Measurements from ENCODE around the gene WDR49. TPM values are rescaled to one million over a fixed set of nuclear protein-coding genes. Genes with fewer than 3 reads are reported as not detected.

WDR49 gene
- total RNA-seq, result 2.2 TPM

- Histone ChIP-seq H3K4me1 (no peaks in the 10 kb centered on the region), H3K36me3 (no peaks in the 10 kb centered on the region), H3K9me3 (no peaks in the 10 kb centered on the region), H3K27me3 (no peaks in the 10 kb centered on the region), H3K4me3 (no peak within 1 kb of the TSS), H3K27ac (no peak within 1 kb of the TSS)
- no peak for DNase-seq (ENCODE audit: extremely low spot score in 2 of 2)
- intact Hi-C loops (cut with DNase I), result no loop called here
- no peak for TF ChIP-seq CTCF (IDR thresholded peaks at IDR 0.05)
- no peak for TF ChIP-seq POLR2AphosphoS5 (IDR thresholded peaks at IDR 0.05; ENCODE audit: insufficient read depth in 1 of 2, low read depth in 1 of 2)
- no peak for TF ChIP-seq POLR2A (IDR thresholded peaks at IDR 0.05)
Measured at GRCh38 chr3:167653760-167654159, at the start of gene WDR49. TSS of gene WDR49 (minus strand) at chr3:167653942. CDS start at chr3:167653425, 517 bp downstream.

- Histone ChIP-seq H3K27me3 (no peaks in the 10 kb centered on the region), H3K9me3 (no peaks in the 10 kb centered on the region), H3K4me1 (peaks cover 5% of the 10 kb centered on the region), H3K27ac (no peak overlapping the region), H3K36me3 (no peaks in the 10 kb centered on the region), H3K4me3 (no peak overlapping the region)
- TF ChIP-seq POLR2A (IDR thresholded peaks at IDR 0.05), result no peak
- no peak for TF ChIP-seq CTCF (IDR thresholded peaks at IDR 0.05)
- TF ChIP-seq POLR2AphosphoS5 (IDR thresholded peaks at IDR 0.05; ENCODE audit: insufficient read depth in 1 of 2, low read depth in 1 of 2), result no peak
- intact Hi-C loops (cut with DNase I), result no loop called here
- no peak for DNase-seq (ENCODE audit: extremely low spot score in 2 of 2)
Measured at GRCh38 chr3:167700926-167701325, 47.2 kb upstream of the WDR49 start.

GRCh38 chr3:167700046-167700445, 46.3 kb upstream of the WDR49 start:
- Histone ChIP-seq H3K27me3 (no peaks in the 10 kb centered on the region), H3K36me3 (peaks cover 0 to 7% of the 10 kb centered on the region in 2 donors), H3K27ac (no peak overlapping the region), H3K4me3 (no peak overlapping the region), H3K9me3 (no peaks in the 10 kb centered on the region), H3K4me1 (no peaks in the 10 kb centered on the region)
- no peak for DNase-seq (ENCODE audit: extremely low spot score in 2 of 2)
- intact Hi-C loops (cut with DNase I), result no loop called here
- TF ChIP-seq POLR2A (IDR thresholded peaks at IDR 0.05), result no peak
- TF ChIP-seq CTCF (IDR thresholded peaks at IDR 0.05), result no peak
- TF ChIP-seq POLR2AphosphoS5 (IDR thresholded peaks at IDR 0.05; ENCODE audit: insufficient read depth in 1 of 2, low read depth in 1 of 2), result no peak

- peaks cover 0 to 27% of the 10 kb centered on the region in 2 donors for H3K36me3 ChIP-seq
- H3K27me3 ChIP-seq, result no peaks in the 10 kb centered on the region
- intact Hi-C loops (cut with DNase I), result no loop called here
- DNase-seq (ENCODE audit: extremely low spot score in 2 of 2), result no peak
- H3K27ac ChIP-seq, result no peak overlapping the region
- H3K4me3 ChIP-seq, result no peak overlapping the region
- no peaks in the 10 kb centered on the region for H3K9me3 ChIP-seq
- no peaks in the 10 kb centered on the region for H3K4me1 ChIP-seq
- TF ChIP-seq POLR2AphosphoS5 (IDR thresholded peaks at IDR 0.05; ENCODE audit: insufficient read depth in 1 of 2, low read depth in 1 of 2), result no peak
Measured at GRCh38 chr3:167694121-167694520, 40.4 kb upstream of the WDR49 start.

GRCh38 chr3:167691366-167691765, 37.6 kb upstream of the WDR49 start:
- intact Hi-C loops (cut with DNase I), result no loop called here
- no peak overlapping the region for H3K27ac ChIP-seq
- DNase-seq (ENCODE audit: extremely low spot score in 2 of 2), result no peak
- H3K4me1 ChIP-seq, result no peaks in the 10 kb centered on the region
- H3K36me3 ChIP-seq, result peaks cover 0 to 27% of the 10 kb centered on the region in 2 donors
- no peak overlapping the region for H3K4me3 ChIP-seq
- H3K9me3 ChIP-seq, result no peaks in the 10 kb centered on the region
- H3K27me3 ChIP-seq, result no peaks in the 10 kb centered on the region
- no peak for TF ChIP-seq CTCF (IDR thresholded peaks at IDR 0.05)
- TF ChIP-seq POLR2A (IDR thresholded peaks at IDR 0.05), result no peak
- TF ChIP-seq POLR2AphosphoS5 (IDR thresholded peaks at IDR 0.05; ENCODE audit: insufficient read depth in 1 of 2, low read depth in 1 of 2), result no peak

Measured in vagina (tissue), 2 donors.